Right lobe of liver (tissue), 6 donors: ENCODE measurements around the gene MTMR4. TPM values are rescaled to one million over a fixed set of nuclear protein-coding genes. Genes with fewer than 3 reads are reported as not detected.
A peak's percentile ranks its signal among the peaks of the same experiment; 100 is the strongest.

ENCODE experiments used
- ATAC-seq, 4 donors: fragments of 200-7000 bp; cut with Tn5 transposase; one replicate each; pipeline ENCODE4 v1.9.1; 2020; ENCODE audit warnings: mild to moderate bottlenecking in 4 of 4, moderate library complexity in 4 of 4
- DNase-seq, 3 donors: peaks; one replicate each; pipeline ENCODE4 v3.0.0-alpha.2; 2020
- H3K27ac ChIP-seq, 3 donors: fragments of 200-600 bp; one replicate each; pipeline ENCODE4 v1.8.0; 2022
- H3K27me3 ChIP-seq, 2 donors: fragments of 200-600 bp; one replicate each; pipeline ENCODE4 v1.8.0; 2022
- H3K36me3 ChIP-seq, 4 donors: fragments of 200-600 bp; sonication (generic) in 1 of 4; one replicate each; pipeline versions ENCODE4 v1.5.1 to v1.8.0; 2017 to 2022; ENCODE audit warnings: control low read depth in 1 of 4
- H3K4me1 ChIP-seq, 4 donors: fragments of 200-600 bp; sonication (generic) in 1 of 4; one replicate each; pipeline versions ENCODE4 v1.5.1 to v1.8.0; 2017 to 2022; ENCODE audit warnings: control low read depth in 1 of 4
- H3K4me3 ChIP-seq, 3 donors: fragments of 200-600 bp; one replicate each; pipeline ENCODE4 v1.8.0; 2022
- H3K9me3 ChIP-seq, 4 donors: fragments of 200-600 bp; sonication (generic) in 1 of 4; one replicate each; pipeline versions ENCODE4 v1.5.1 to v1.8.0; 2017 to 2022; ENCODE audit warnings: control low read depth in 1 of 4
- CTCF ChIP-seq, 4 donors: fragments of 200-600 bp in 3 of 4; fragments of 450-650 bp in 1 of 4; IDR thresholded peaks; one replicate each; pipeline versions ENCODE4 v1.5.1 to v1.8.0; 2016 to 2022; ENCODE audit warnings: antibody characterized with exemption in 4 of 4, mild to moderate bottlenecking in 2 of 4
- POLR2A ChIP-seq: fragments of 450-650 bp; IDR thresholded peaks from one replicate; pipeline ENCODE4 v1.6.1; 2017; ENCODE audit warnings: antibody characterized with exemption, mild to moderate bottlenecking
- WGBS: methylation state at CpG from one replicate; pipeline ENCODE4 v1.1.6; 2018; ENCODE audit warnings: low coverage, low lambda C conversion rate; ENCODE audit not compliant: insufficient coverage; ENCODE audit errors: missing lambda C conversion rate; 5-methylcytosine and 5-hydroxymethylcytosine counted together
- intact Hi-C, 2 donors: fragments of 100-400 bp; cut with DNase I; formaldehyde crosslinking; loops; one replicate each; pipeline versions ENCODE4 v1.11.2 to v1.14.1; 2022
- total RNA-seq, 6 experiments: library from RNA; depleted of rRNA in 2 of 6; stranded (reverse); fragments of >200 nt in 2 of 6; fragmentation: NEBNext Ultra II Directional in 3 of 6; extraction: Animal tissue kit (Norgen Biotek cat#: 25700) in 3 of 6; gene quantifications; one replicate each; pipeline versions ENCODE4 v1.1.0 to v1.2.4, GENCODE V29; 2016 to 2023
- donor health status: DM: no; HTN: yes; CAD: no.
- donor health status: DM: no; HTN: no; CAD: no.
- donor health status: DM: no; HTN: no; CAD: no.
- donor health status: DM: no; HTN: yes; CAD: no.
- donor health status: DM: no; HTN: yes; CAD: no.

MTMR4 gene
- total RNA-seq, 6 experiments from 2014 or later: 46.4 to 101 (median 59.7) TPM

- 100% methylated on average over 1 of the region's 1 CpG for WGBS
- Histone ChIP-seq H3K27me3 (no peaks in the 10 kb centered on the region), H3K4me3 (no peak overlapping the region), H3K27ac (no peak overlapping the region), H3K9me3 (no peaks in the 10 kb centered on the region), H3K36me3 (no peaks in the 10 kb centered on the region), H3K4me1 (no peaks in the 10 kb centered on the region)
- ATAC-seq (no peak), DNase-seq (no peak)
- intact Hi-C loops: no loop called here
- no peak for TF ChIP-seq CTCF (IDR thresholded peaks at IDR 0.05)
These were observed 61.7 kb downstream of the MTMR4 start for GRCh38 chr17:58452738-58453137.

GRCh38 chr17:58447039-58447975 is 67.1 kb downstream of the MTMR4 start:
- peak; percentile 96 to 99 (median 98) for ATAC-seq
- H3K36me3 ChIP-seq: no peaks in the 10 kb centered on the region
- intact Hi-C loops: loop anchor here (5.0 kb wide), 2 partner anchors 130 to 145 kb away; no protein-coding TSS in a partner anchor

GRCh38 chr17:58446086-58446485 is 68.4 kb downstream of the MTMR4 start:
- no peak for DNase-seq
- Histone ChIP-seq H3K4me3 (no peak overlapping the region), H3K27ac (no peak overlapping the region), H3K36me3 (no peaks in the 10 kb centered on the region), H3K27me3 (no peaks in the 10 kb centered on the region), H3K9me3 (no peaks in the 10 kb centered on the region), H3K4me1 (no peaks in the 10 kb centered on the region)
- intact Hi-C loops: loop anchor here (5.0 kb wide), 2 partner anchors 129 to 144 kb away; no protein-coding TSS in a partner anchor
- ATAC-seq: no peak
- TF ChIP-seq CTCF (IDR thresholded peaks at IDR 0.05) (no peak), POLR2A (no peak)
- 68% methylated on average over 5 of the region's 6 CpGs for WGBS

More at GRCh38 chr17:58447039-58447975, 67.1 kb downstream of the MTMR4 start:
- H3K27ac ChIP-seq: no peak overlapping the region
- no peak overlapping the region for H3K4me3 ChIP-seq
- H3K27me3 ChIP-seq: no peaks in the 10 kb centered on the region
- peak; percentile 81 to 90 (median 82) for TF ChIP-seq CTCF (IDR thresholded peaks at IDR 0.05)
- TF ChIP-seq POLR2A: no peak
- DNase-seq: peak; percentile 65 to 78 (median 76)
- WGBS: 10% methylated on average over 2 of the region's 9 CpGs
- no peaks in the 10 kb centered on the region for H3K9me3 ChIP-seq
- no peaks in the 10 kb centered on the region for H3K4me1 ChIP-seq

Other genes with a start within 250 kb of the MTMR4 start
- gene MPO, start 233.7 kb downstream of the MTMR4 start, total RNA-seq: 1 to 10 TPM in 2 of 6 experiments, under 1 TPM in 2, not detected in 2; 0.26 to 4.2 (median 1.9) TPM
- gene TSPOAP1, start 185.8 kb downstream of the MTMR4 start, total RNA-seq: 1 to 10 TPM in 5 of 6 experiments, under 1 TPM in 1; 0.87 to 8.3 (median 3.8) TPM
- gene SUPT4H1, start 162.4 kb downstream of the MTMR4 start, total RNA-seq: 10 to 100 TPM; 24.8 to 50.9 (median 37.0) TPM
- gene RNF43, start 97.1 kb downstream of the MTMR4 start, total RNA-seq: 10 to 100 TPM in 2 of 6 experiments, 1 to 10 TPM in 4; 1.7 to 11.5 (median 6.0) TPM
- under 1 TPM in 5 of 6 experiments, not detected in 1; 0.06 to 0.18 (median 0.10) TPM for gene HSF5, start 26.2 kb downstream of the MTMR4 start, total RNA-seq
- gene TEX14, start 177.4 kb upstream of the MTMR4 start, total RNA-seq: under 1 TPM in 3 of 6 experiments, not detected in 3; 0.04 to 0.12 (median 0.09) TPM
- gene RAD51C, start 178.0 kb upstream of the MTMR4 start, total RNA-seq: 10 to 100 TPM in 2 of 6 experiments, 1 to 10 TPM in 4; 6.5 to 22.2 (median 7.9) TPM
- gene PPM1E, start 241.2 kb upstream of the MTMR4 start, total RNA-seq: 1 to 10 TPM in 3 of 6 experiments, under 1 TPM in 3; 0.61 to 1.3 (median 0.97) TPM